GM12878 (cell line): ENCODE measurements around the gene NDUFA13. TPM values are rescaled to one million over a fixed set of nuclear protein-coding genes. Genes with fewer than 3 reads are reported as not detected.

ENCODE experiments used
- ATAC-seq: fragments of 200-7000 bp; cut with Tn5 transposase; 3 replicates; pipeline ENCODE4 v1.9.1; 2020; ENCODE audit warnings: mild to moderate bottlenecking, moderate library complexity
- BruUV-seq: library from RNA; stranded (reverse); fragments of 400-500 nt; replicated peaks from 2 replicates; lab custom pipeline; 2021; lab: Mats Ljungman, UMichigan
- CTCF ChIA-PET: fragments of 300-600 bp; sonication (Branson Sonifier 250); formaldehyde crosslinking; extraction: SDS; loops from one replicate; lab custom pipeline; 2021; ENCODE audit warnings: inconsistent platforms; lab: Yijun Ruan, JAX
- POLR2A ChIA-PET: fragments of 350-600 bp; formaldehyde crosslinking; extraction: SDS; loops from one replicate; lab custom pipeline; 2021; ENCODE audit warnings: inconsistent platforms; lab: Charles Lee
- RAD21 ChIA-PET: fragments of 300-600 bp; sonication (Branson Sonifier 250); formaldehyde crosslinking; loops from one replicate; lab custom pipeline; 2023; ENCODE audit warnings: antibody characterized with exemption; ENCODE audit not compliant: unreplicated experiment; lab: Charles Lee
- SMC1A ChIA-PET: fragments of 300-600 bp; sonication (Branson Sonifier 250); formaldehyde crosslinking; loops from one replicate; lab custom pipeline; 2023; ENCODE audit not compliant: unreplicated experiment, uncharacterized antibody; lab: Charles Lee
- DNase-seq: peaks from one replicate; pipeline ENCODE4 v3.0.0-alpha.2; 2011; ENCODE audit warnings: low read depth, low spot score
- FAIRE-seq: peaks from 3 replicates; lab custom pipeline; 2011; peaks lifted over from hg19 to GRCh38; lab: Jason Lieb, UNC
- H2AFZ ChIP-seq: 2 replicates; pipeline ENCODE4 v1.6.0; 2011; ENCODE audit warnings: low read depth, low read length, control low read depth; ENCODE audit not compliant: control insufficient read depth
- H3K27ac ChIP-seq: 2 replicates; pipeline ENCODE4 v1.5.1; 2011; ENCODE audit warnings: control low read depth; ENCODE audit not compliant: control insufficient read depth, insufficient read depth
- H3K27me3 ChIP-seq, 2 experiments: replicated peaks in 1 of 2; 2 replicates each; pipeline versions ENCODE4 v1.6.0 to v1.6.1; 2011; ENCODE audit warnings: low read length in 1 of 2; ENCODE audit not compliant: control insufficient read depth in 2 of 2, insufficient read depth in 2 of 2
- H3K36me3 ChIP-seq, 2 experiments: 2 replicates each; pipeline ENCODE4 v1.5.1; 2011; ENCODE audit warnings: low read length in 1 of 2; ENCODE audit not compliant: control insufficient read depth in 2 of 2, insufficient read depth in 2 of 2
- H3K4me1 ChIP-seq: 2 replicates; pipeline ENCODE4 v1.6.1; 2011; ENCODE audit warnings: mild to moderate bottlenecking, low read length, moderate library complexity, mixed read lengths; ENCODE audit not compliant: control insufficient read depth, insufficient read depth
- H3K4me2 ChIP-seq: 2 replicates; pipeline ENCODE4 v1.6.0; 2011; ENCODE audit warnings: control low read depth; ENCODE audit not compliant: control insufficient read depth, insufficient read depth
- H3K4me3 ChIP-seq: fragments of 200-600 bp; sonication (generic); 2 replicates; pipeline ENCODE4 v1.5.1; 2016
- H3K79me2 ChIP-seq: 2 replicates; pipeline ENCODE4 v1.6.0; 2011; ENCODE audit warnings: low read length; ENCODE audit not compliant: control insufficient read depth, insufficient read depth
- H3K9ac ChIP-seq: 2 replicates; pipeline ENCODE4 v1.8.0; 2011; ENCODE audit warnings: low read length, control low read depth, mixed read lengths; ENCODE audit not compliant: control insufficient read depth, insufficient read depth
- H3K9me3 ChIP-seq: replicated peaks from 3 replicates; pipeline ENCODE4 v1.5.1; 2011; ENCODE audit warnings: mild to moderate bottlenecking, low read length; ENCODE audit not compliant: control insufficient read depth, insufficient read depth
- H4K20me1 ChIP-seq: 2 replicates; pipeline ENCODE4 v1.6.0; 2011; ENCODE audit not compliant: control insufficient read depth, insufficient read depth
- ATF7 ChIP-seq: fragments of 450-650 bp; IDR thresholded peaks from 2 replicates; pipeline ENCODE4 v1.6.1; 2016; ENCODE audit warnings: low read depth, mild to moderate bottlenecking
- ETV6 ChIP-seq, 2 experiments: fragments of 450-650 bp in 1 of 2; IDR thresholded peaks in 1 of 2; conservative IDR thresholded peaks in 1 of 2; 2 replicates each; pipeline ENCODE4 v1.6.1; 2014; ENCODE audit warnings: antibody characterized with exemption in 1 of 2, borderline replicate concordance in 1 of 2, low read depth in 1 of 2, mild to moderate bottlenecking in 1 of 2, moderate library complexity in 1 of 2
- EZH2 ChIP-seq: IDR thresholded peaks from 2 replicates; pipeline ENCODE4 v1.6.1; 2012; ENCODE audit warnings: low read depth, mild to moderate bottlenecking, control low read depth, inconsistent platforms, low read length, borderline replicate concordance; ENCODE audit not compliant: control insufficient read depth
- HCFC1 ChIP-seq: fragments of 150-350 bp; IDR thresholded peaks from 2 replicates; pipeline ENCODE4 v1.6.1; 2014; ENCODE audit warnings: low read length
- JUND ChIP-seq: IDR thresholded peaks from 2 replicates; pipeline ENCODE4 v1.6.1; 2012; ENCODE audit warnings: low read depth, mild to moderate bottlenecking, low read length, improper control_type of control experiment, moderate library complexity
- NR2F1 ChIP-seq: fragments of 450-650 bp; conservative IDR thresholded peaks from 2 replicates; pipeline ENCODE4 v1.6.1; 2017; ENCODE audit warnings: mild to moderate bottlenecking
- PAX5 ChIP-seq: IDR thresholded peaks from 2 replicates; pipeline ENCODE4 v1.6.1; 2011; ENCODE audit warnings: low read depth, low read length, borderline replicate concordance
- RELA ChIP-seq: fragments of 450-650 bp; IDR thresholded peaks from 2 replicates; pipeline ENCODE4 v1.8.0; 2014; ENCODE audit warnings: borderline replicate concordance; ENCODE audit not compliant: partially characterized antibody
- RFX5 ChIP-seq: IDR thresholded peaks from 2 replicates; pipeline ENCODE4 v1.6.1; 2011; ENCODE audit warnings: low read depth, low read length, improper control_type of control experiment
- SREBF1 ChIP-seq: IDR thresholded peaks from 2 replicates; pipeline ENCODE4 v1.6.1; 2012; ENCODE audit warnings: mild to moderate bottlenecking, low read length
- ZNF217 ChIP-seq: fragments of 450-650 bp; IDR thresholded peaks from 2 replicates; pipeline ENCODE4 v1.6.1; 2017; ENCODE audit warnings: antibody characterized with exemption, mild to moderate bottlenecking
- WGBS: methylation state at CpG from one replicate; pipeline ENCODE4 v1.1.6; 2016; ENCODE audit warnings: low lambda C conversion rate; ENCODE audit not compliant: insufficient replicate concordance, insufficient coverage; ENCODE audit errors: missing lambda C conversion rate; 5-methylcytosine and 5-hydroxymethylcytosine counted together
- in situ Hi-C: fragments of 300-500 bp; cut with MboI; formaldehyde crosslinking; loops from 9 replicates; pipeline ENCODE4 v1.14.3; 2018; ENCODE audit warnings: mixed read lengths
- intact Hi-C: fragments of 100-400 bp; cut with micrococcal nuclease; formaldehyde crosslinking; loops from one replicate; pipeline ENCODE4 v1.14.2; 2022; ENCODE audit not compliant: unreplicated experiment
- polyA plus RNA-seq, 11 experiments: library from polyadenylated mRNA; depleted of rRNA in 4 of 11; unstranded in 6 of 11; stranded (reverse) in 5 of 11; fragments of >200 nt; fragmentation: Nextera tagmentation in 4 of 11; fragmentation: Illumina TruSeq in 1 of 11; extraction: Ambion mirVana in 4 of 11; extraction: Trizol in 1 of 11; gene quantifications; 1 replicate in 1 of 11; 2 replicates in 10 of 11; pipeline versions ENCODE4 v1.2.1 to v1.2.3, GENCODE V29; 2011 to 2016; ENCODE audit warnings: inconsistent platforms in 2 of 11, missing spikeins in 2 of 11, low read depth in 1 of 11
- total RNA-seq, 4 experiments: library from RNA; depleted of rRNA in 3 of 4; stranded (reverse); fragments of >200 nt in 3 of 4; fragmentation: Illumina TruSeq in 1 of 4; extraction: Trizol in 1 of 4; gene quantifications; 2 replicates each; pipeline versions ENCODE4 v1.2.1 to v1.2.3, GENCODE V29; 2013 to 2021

Gene NDUFA13
- total and polyA plus RNA-seq, 10 of the 15 experiments (the other 5 are each of a cell fraction or from before 2014, with no cell fraction given), result 224 to 586 (median 456) TPM

GRCh38 chr19:19482809-19483596, 33.0 kb upstream of the NDUFA13 start:
- WGBS, result 87% methylated on average over 19 of the region's 19 CpGs
- peaks cover 21% of the 10 kb centered on the region for H3K79me2 ChIP-seq
- in situ Hi-C loops, result no loop called here

More at GRCh38 chr19:19482809-19483596, 33.0 kb upstream of the NDUFA13 start:
- DNase-seq (no peak), ATAC-seq (no peak), FAIRE-seq (no peak)
- no peak overlapping the region for H2AFZ ChIP-seq
- H3K4me2 ChIP-seq, result no peak overlapping the region
- H4K20me1 ChIP-seq, result peaks cover 5% of the 10 kb centered on the region; the same call in 1 of the 2 replicates
- intact Hi-C loops, result no loop called here
- H3K27me3 ChIP-seq, result no peaks in the 10 kb centered on the region
- peaks cover 30% of the 10 kb centered on the region for H3K4me1 ChIP-seq
- H3K4me3 ChIP-seq, result no peak overlapping the region
- SMC1A ChIA-PET, result interaction anchor here (1.1 to 1.2 kb wide), 2 partner anchors 13 to 75 kb away, joined by 3 read pairs; no protein-coding TSS in a partner anchor
- no peak overlapping the region for H3K9ac ChIP-seq
- CTCF ChIA-PET, result interaction anchor here (0.5 kb wide), 1 partner anchor 117 kb away, joined by 3 read pairs; no protein-coding TSS in a partner anchor
- peaks cover 14 to 20% of the 10 kb centered on the region in 2 experiments for H3K36me3 ChIP-seq
- POLR2A ChIA-PET, result no interaction called here
- no peaks in the 10 kb centered on the region for H3K9me3 ChIP-seq
- RAD21 ChIA-PET, result interaction anchor here (1.0 kb wide), 1 partner anchor 78 kb away, joined by 3 read pairs; the partner anchor contains the start of gene GATAD2A
- TF ChIP-seq ETV6 (conservative IDR thresholded peaks at IDR 0.05 in 1 of 2, IDR thresholded peaks at IDR 0.05 in 1 of 2; ENCODE audit: borderline replicate concordance in 1 of 2, low read depth in 1 of 2) (no peak), HCFC1 (no peak), JUND (no peak), NR2F1 (no peak), RELA (no peak), ATF7 (no peak), ZNF217 (no peak), SREBF1 (no peak), PAX5 (no peak), RFX5 (no peak), EZH2 (no peak)
- H3K27ac ChIP-seq, result no peak overlapping the region
- no TSS peak for BruUV-seq
